Body of pancreas (tissue), 4 donors: ENCODE data around the gene IFNA16.
"Not testable (repeated sequence)": the region's sequence is repeated elsewhere in the genome, so short reads cannot be mapped to it uniquely, and the experiment has no call there.

Experiments
- CTCF ChIP-seq, 7 experiments: fragments of 450-650 bp in 4 of 7; fragments of 200-600 bp in 3 of 7; sonication (generic) in 3 of 7; IDR thresholded peaks; one replicate each; pipeline ENCODE4 v1.5.1; 2016 to 2019; ENCODE audit warnings: antibody characterized with exemption in 7 of 7
- POLR2A ChIP-seq, 3 donors: fragments of 450-650 bp; IDR thresholded peaks; one replicate each; pipeline ENCODE4 v1.6.1; 2016; ENCODE audit warnings: antibody characterized with exemption in 3 of 3, mild to moderate bottlenecking in 2 of 3

- TF ChIP-seq CTCF (IDR thresholded peaks at IDR 0.05): peak; percentile 8 to 45 (median 37)
- TF ChIP-seq POLR2A (IDR thresholded peaks at IDR 0.05): not testable (repeated sequence)
Measured at GRCh38 chr9:21194867-21195776, 22.0 kb downstream of the IFNA16 start.
